Upper lobe of left lung (tissue), 6 donors: ENCODE data around the gene AMOTL1. TPM values are rescaled to one million over a fixed set of nuclear protein-coding genes. Genes with fewer than 3 reads are reported as not detected.

ENCODE experiments used
- ATAC-seq, 2 donors: fragments of 200-7000 bp; cut with Tn5 transposase; one replicate each; pipeline ENCODE4 v1.9.1; 2022; ENCODE audit warnings: mild to moderate bottlenecking in 2 of 2, moderate library complexity in 2 of 2; ENCODE audit not compliant: low FRiP score in 2 of 2
- DNase-seq, 2 donors: peaks; one replicate each; pipeline ENCODE4 v3.0.0-alpha.2; 2019 to 2020
- H3K27ac ChIP-seq, 4 donors: fragments of 200-600 bp; sonication (generic); one replicate each; pipeline ENCODE4 v1.5.1; 2016 to 2019
- H3K27me3 ChIP-seq, 4 donors: fragments of 200-600 bp; sonication (generic); one replicate each; pipeline ENCODE4 v1.5.1; 2017 to 2019
- H3K36me3 ChIP-seq, 4 donors: fragments of 200-600 bp; sonication (generic); one replicate each; pipeline ENCODE4 v1.5.1; 2016 to 2019
- H3K4me1 ChIP-seq, 4 donors: fragments of 200-600 bp; sonication (generic); one replicate each; pipeline ENCODE4 v1.5.1; 2018 to 2019
- H3K4me3 ChIP-seq, 4 donors: fragments of 200-600 bp; sonication (generic); one replicate each; pipeline ENCODE4 v1.5.1; 2017 to 2019; ENCODE audit warnings: mild to moderate bottlenecking in 2 of 4, moderate library complexity in 1 of 4
- H3K9me3 ChIP-seq, 4 donors: fragments of 200-600 bp; sonication (generic); one replicate each; pipeline ENCODE4 v1.5.1; 2018 to 2019
- EP300 ChIP-seq, 4 donors: sonication (generic); formaldehyde crosslinking; IDR thresholded peaks; one replicate each; pipeline ENCODE4 v1.5.1; 2017; ENCODE audit warnings: antibody characterized with exemption in 4 of 4, control low read depth in 2 of 4
- POLR2A ChIP-seq, 4 donors: fragments of 450-650 bp; IDR thresholded peaks; one replicate each; pipeline ENCODE4 v1.5.1; 2016 to 2017; ENCODE audit warnings: antibody characterized with exemption in 4 of 4, mild to moderate bottlenecking in 2 of 4
- POLR2AphosphoS5 ChIP-seq, 2 donors: sonication (generic); formaldehyde crosslinking; IDR thresholded peaks; one replicate each; pipeline ENCODE4 v1.5.1; 2017; ENCODE audit warnings: antibody characterized with exemption in 2 of 2
- WGBS, 2 donors: methylation state at CpG; one replicate each; pipeline ENCODE4 v1.1.5; 2017 to 2018; 5-methylcytosine and 5-hydroxymethylcytosine counted together
- total RNA-seq, 6 donors: library from RNA; depleted of rRNA in 4 of 6; stranded (reverse); fragments of >200 nt in 4 of 6; gene quantifications; one replicate each; pipeline versions ENCODE4 v1.1.0 to v1.2.1, GENCODE V29; 2016 to 2021
- TF ChIP-seq, protein P1 (sequence below), 6 experiments: fragments of 450-650 bp in 4 of 6; fragments of 200-600 bp in 2 of 6; sonication (generic) in 2 of 6; IDR thresholded peaks; one replicate each; pipeline ENCODE4 v1.5.1; 2016 to 2019; ENCODE audit warnings: antibody characterized with exemption in 6 of 6
- donor health status: DM: no; HTN: no; CAD: no; lungs with moderate emphysema.
- donor health status: DM: no; HTN: yes; CAD: no; lungs with severe emphysema.

Gene AMOTL1
- total RNA-seq, 6 donors from 2014 or later: 30.4 to 54.7 (median 46.1) TPM

GRCh38 chr11:94747146-94747545, 21.0 kb upstream of the AMOTL1 start:
- Histone ChIP-seq H3K27ac (peak overlapping the region in 3 of 4 donors; percentile 13 to 60 (median 53)), H3K27me3 (no peaks in the 10 kb centered on the region), H3K4me3 (no peak overlapping the region), H3K36me3 (no peaks in the 10 kb centered on the region), H3K9me3 (no peaks in the 10 kb centered on the region), H3K4me1 (peaks cover 0 to 21% (median 17%) of the 10 kb centered on the region in 4 donors)
- TF ChIP-seq POLR2A (IDR thresholded peaks at IDR 0.05): no peak
- no peak for TF ChIP-seq POLR2AphosphoS5 (IDR thresholded peaks at IDR 0.05)
- peak in 1 of 2 donors; percentile 14 for ATAC-seq
- DNase-seq: no peak

DNA sequence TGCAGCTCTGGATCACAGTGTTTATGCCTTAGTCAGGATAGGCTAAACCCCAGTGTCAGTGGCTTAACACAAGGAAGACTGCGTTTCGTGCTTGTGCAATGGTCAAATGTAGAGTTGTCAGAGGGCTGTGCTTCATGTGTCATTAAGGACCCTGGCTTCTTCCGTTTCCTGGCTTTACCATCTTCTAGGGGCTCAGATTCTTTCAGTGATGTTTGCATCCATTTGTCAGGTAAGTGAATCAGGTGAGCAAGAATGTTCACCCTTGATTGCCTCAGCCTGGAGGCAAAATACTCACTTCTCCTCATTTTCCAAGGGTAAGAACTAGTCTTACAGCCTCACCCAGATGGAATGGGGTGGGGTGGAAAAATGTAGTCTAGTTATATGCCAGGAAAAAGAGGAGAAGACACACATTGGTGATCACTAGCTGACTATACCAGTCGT, 20.5 kb upstream of the AMOTL1 start:
- DNase-seq (no peak), ATAC-seq (peak in 1 of 2 donors; percentile 8)
- Histone ChIP-seq H3K27me3 (no peaks in the 10 kb centered on the region), H3K4me1 (peaks cover 0 to 24% (median 17%) of the 10 kb centered on the region in 4 donors), H3K36me3 (no peaks in the 10 kb centered on the region), H3K4me3 (no peak overlapping the region), H3K27ac (peak overlapping the region in 2 of 4 donors; percentile 53 to 60), H3K9me3 (no peaks in the 10 kb centered on the region)
- 91 to 93% methylated on average over 4 of the region's 4 CpGs for WGBS, 2 donors
- TF ChIP-seq POLR2A (IDR thresholded peaks at IDR 0.05) (no peak), POLR2AphosphoS5 (IDR thresholded peaks at IDR 0.05) (no peak), EP300 (IDR thresholded peaks at IDR 0.05) (no peak)
- TF ChIP-seq, protein P1, sequence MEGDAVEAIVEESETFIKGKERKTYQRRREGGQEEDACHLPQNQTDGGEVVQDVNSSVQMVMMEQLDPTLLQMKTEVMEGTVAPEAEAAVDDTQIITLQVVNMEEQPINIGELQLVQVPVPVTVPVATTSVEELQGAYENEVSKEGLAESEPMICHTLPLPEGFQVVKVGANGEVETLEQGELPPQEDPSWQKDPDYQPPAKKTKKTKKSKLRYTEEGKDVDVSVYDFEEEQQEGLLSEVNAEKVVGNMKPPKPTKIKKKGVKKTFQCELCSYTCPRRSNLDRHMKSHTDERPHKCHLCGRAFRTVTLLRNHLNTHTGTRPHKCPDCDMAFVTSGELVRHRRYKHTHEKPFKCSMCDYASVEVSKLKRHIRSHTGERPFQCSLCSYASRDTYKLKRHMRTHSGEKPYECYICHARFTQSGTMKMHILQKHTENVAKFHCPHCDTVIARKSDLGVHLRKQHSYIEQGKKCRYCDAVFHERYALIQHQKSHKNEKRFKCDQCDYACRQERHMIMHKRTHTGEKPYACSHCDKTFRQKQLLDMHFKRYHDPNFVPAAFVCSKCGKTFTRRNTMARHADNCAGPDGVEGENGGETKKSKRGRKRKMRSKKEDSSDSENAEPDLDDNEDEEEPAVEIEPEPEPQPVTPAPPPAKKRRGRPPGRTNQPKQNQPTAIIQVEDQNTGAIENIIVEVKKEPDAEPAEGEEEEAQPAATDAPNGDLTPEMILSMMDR (IDR thresholded peaks at IDR 0.05): no peak

DNA sequence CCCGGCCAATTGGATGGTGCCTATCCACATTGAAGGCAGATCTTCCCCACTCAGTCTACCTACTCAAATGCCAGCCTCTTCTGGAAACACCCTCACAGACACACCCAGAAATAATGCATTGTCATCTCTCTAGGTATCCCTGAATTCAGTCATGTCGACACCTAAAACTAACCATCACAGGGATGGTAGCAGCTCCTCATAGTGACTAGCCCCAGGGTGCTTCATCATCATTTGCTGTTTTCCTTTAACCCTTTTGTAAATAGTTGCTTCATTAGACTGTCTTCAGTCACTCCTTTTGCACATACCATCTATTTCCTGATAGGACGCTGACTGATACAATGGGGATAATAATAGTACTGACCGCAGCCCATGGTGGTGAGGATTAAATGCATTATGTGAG, 18.8 kb upstream of the AMOTL1 start:
- Histone ChIP-seq H3K4me3 (no peak overlapping the region), H3K9me3 (no peaks in the 10 kb centered on the region), H3K4me1 (peaks cover 0 to 22% (median 18%) of the 10 kb centered on the region in 4 donors), H3K27me3 (no peaks in the 10 kb centered on the region), H3K27ac (peak overlapping the region in 3 of 4 donors; percentile 12 to 67 (median 56)), H3K36me3 (no peaks in the 10 kb centered on the region)
- no peak for TF ChIP-seq POLR2AphosphoS5 (IDR thresholded peaks at IDR 0.05)
- DNase-seq (no peak), ATAC-seq (no peak)
- WGBS, 2 donors: 83 to 85% methylated on average over 4 of the region's 4 CpGs

- DNase-seq: no peak
- no peak for ATAC-seq
- no peak overlapping the region for H3K4me3 ChIP-seq
- H3K36me3 ChIP-seq: no peaks in the 10 kb centered on the region
- no peaks in the 10 kb centered on the region for H3K27me3 ChIP-seq
- TF ChIP-seq POLR2AphosphoS5 (IDR thresholded peaks at IDR 0.05): peak in 1 of 2 donors; percentile 16
- TF ChIP-seq EP300 (IDR thresholded peaks at IDR 0.05): peak in 2 of 4 donors; percentile 39 to 42
- no peak for TF ChIP-seq POLR2A (IDR thresholded peaks at IDR 0.05)
- peaks cover 0 to 22% (median 18%) of the 10 kb centered on the region in 4 donors for H3K4me1 ChIP-seq
- no peaks in the 10 kb centered on the region for H3K9me3 ChIP-seq
- peak overlapping the region; percentile 22 to 76 (median 62) for H3K27ac ChIP-seq
- 57 to 65% methylated on average over 10 of the region's 10 CpGs for WGBS, 2 donors
Measured at GRCh38 chr11:94750319-94751217, 17.6 kb upstream of the AMOTL1 start.

DNA sequence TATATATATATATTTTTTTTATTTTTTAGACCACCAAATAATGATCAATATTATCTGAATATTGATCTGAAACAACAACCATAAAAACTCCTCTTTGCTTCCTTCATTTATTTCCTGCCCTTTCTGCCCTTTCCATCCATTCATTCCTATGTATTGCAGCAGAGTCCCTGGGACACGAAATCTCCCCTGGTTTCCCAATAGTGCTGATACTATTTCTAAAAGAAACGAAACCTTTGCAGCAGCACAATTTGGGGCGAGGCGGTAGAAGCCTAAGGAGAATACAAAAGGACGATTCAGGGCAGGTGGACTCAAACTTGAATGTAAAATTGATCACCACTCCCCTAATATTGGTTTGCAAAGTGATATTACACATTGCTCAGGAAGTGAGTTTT, 16.9 kb upstream of the AMOTL1 start:
- Histone ChIP-seq H3K27ac (peak overlapping the region; percentile 22 to 76 (median 62)), H3K27me3 (no peaks in the 10 kb centered on the region), H3K4me1 (peaks cover 0 to 22% (median 18%) of the 10 kb centered on the region in 4 donors), H3K36me3 (no peaks in the 10 kb centered on the region), H3K4me3 (no peak overlapping the region), H3K9me3 (no peaks in the 10 kb centered on the region)
- ATAC-seq (no peak), DNase-seq (no peak)
- 63 to 71% methylated on average over 5 of the region's 5 CpGs for WGBS, 2 donors
- no peak for TF ChIP-seq POLR2A (IDR thresholded peaks at IDR 0.05)
- TF ChIP-seq EP300 (IDR thresholded peaks at IDR 0.05): no peak
- TF ChIP-seq POLR2AphosphoS5 (IDR thresholded peaks at IDR 0.05): no peak

DNA sequence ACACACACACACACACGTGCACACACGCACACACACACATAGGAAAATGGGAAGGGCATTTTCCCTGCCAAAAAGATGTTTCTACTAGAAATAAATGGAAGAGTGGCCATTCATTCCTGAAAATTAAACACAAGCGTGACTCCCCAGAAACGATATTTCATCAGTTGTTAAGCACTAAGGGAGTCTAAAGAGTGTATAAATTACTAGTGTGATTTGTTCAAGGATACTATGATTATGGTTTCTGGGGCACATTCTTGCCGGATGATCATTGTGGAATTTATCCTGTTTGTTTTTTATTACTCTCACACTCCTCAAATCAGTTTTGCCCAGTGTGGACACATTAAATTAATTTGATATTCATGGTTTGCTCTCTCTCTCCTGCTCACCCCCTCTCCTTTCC, 16.4 kb upstream of the AMOTL1 start:
- no peaks in the 10 kb centered on the region for H3K36me3 ChIP-seq
- no peak for DNase-seq
- no peak for ATAC-seq
- H3K27ac ChIP-seq: peak overlapping the region; percentile 22 to 76 (median 41)
- TF ChIP-seq POLR2AphosphoS5 (IDR thresholded peaks at IDR 0.05): no peak
- no peak for TF ChIP-seq EP300 (IDR thresholded peaks at IDR 0.05)
- no peak overlapping the region for H3K4me3 ChIP-seq
- no peaks in the 10 kb centered on the region for H3K9me3 ChIP-seq
- H3K27me3 ChIP-seq: no peaks in the 10 kb centered on the region
- H3K4me1 ChIP-seq: peaks cover 0 to 22% (median 18%) of the 10 kb centered on the region in 4 donors
- 65 to 75% methylated on average over 5 of the region's 5 CpGs for WGBS, 2 donors

- TF ChIP-seq POLR2AphosphoS5 (IDR thresholded peaks at IDR 0.05): no peak
- TF ChIP-seq POLR2A (IDR thresholded peaks at IDR 0.05): no peak
- TF ChIP-seq, protein P1 (IDR thresholded peaks at IDR 0.05): no peak
- no peak for TF ChIP-seq EP300 (IDR thresholded peaks at IDR 0.05)
- no peaks in the 10 kb centered on the region for H3K36me3 ChIP-seq
- 65 to 85% methylated on average over 1 of the region's 1 CpG for WGBS, 2 donors
- H3K9me3 ChIP-seq: no peaks in the 10 kb centered on the region
- H3K27ac ChIP-seq: peak overlapping the region in 1 of 4 donors; percentile 32
- DNase-seq (no peak), ATAC-seq (no peak)
- H3K4me1 ChIP-seq: peaks cover 0 to 17% (median 15%) of the 10 kb centered on the region in 4 donors
- H3K4me3 ChIP-seq: no peak overlapping the region
- H3K27me3 ChIP-seq: no peaks in the 10 kb centered on the region
Measured at GRCh38 chr11:94753630-94754029, 14.5 kb upstream of the AMOTL1 start.
